ENCODE data around the gene GFOD1. TPM values are rescaled to one million over a fixed set of nuclear protein-coding genes. Genes with fewer than 3 reads are reported as not detected.

GFOD1 gene
- total and polyA plus RNA-seq, 2 of the 4 experiments (the other 2 are of a cell fraction), result 1.8 to 3.4 TPM

DNA sequence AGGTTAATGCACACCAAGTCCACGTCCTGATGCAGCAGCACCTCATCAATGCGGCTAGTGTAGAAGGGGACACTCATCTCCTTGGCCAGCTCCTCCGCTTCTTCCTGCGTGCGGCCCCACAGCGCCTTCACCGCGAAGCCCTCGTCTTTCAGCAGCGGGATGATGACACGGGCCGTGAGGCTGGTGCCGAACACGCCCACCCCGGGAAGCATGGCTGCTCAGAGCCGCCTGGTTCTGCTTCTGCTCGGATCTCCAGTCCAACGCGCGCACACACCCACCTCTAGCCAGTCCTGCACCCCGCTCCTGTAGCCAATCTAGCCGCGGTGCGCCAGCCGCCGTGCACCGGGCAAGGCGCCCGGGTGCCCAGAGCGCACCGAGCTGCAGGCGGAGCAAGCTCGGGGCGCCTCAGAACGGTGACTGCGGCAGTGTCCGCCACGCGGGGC, 700 bp downstream of the GFOD1 start:
- Histone ChIP-seq H2BK5ac (ENCODE audit: low read depth, low read length, poor library complexity, severe bottlenecking) (no peak overlapping the region), H2BK120ac (ENCODE audit: low read depth, low read length) (no peak overlapping the region), H2BK20ac (ENCODE audit: low read depth, low read length) (no peak overlapping the region), H2AK5ac (ENCODE audit: low read depth, low read length) (no peak overlapping the region), H3K4me1 (ENCODE audit: control insufficient read depth, insufficient read depth, low read length) (peaks cover 5% of the 10 kb centered on the region; the same call in 1 of the 2 replicates), H3K14ac (replicated peaks; ENCODE audit: low read depth, low read length) (no peak overlapping the region), H2AFZ (replicated peaks; ENCODE audit: low read length, poor library complexity) (peak overlapping the region; percentile 94), H3K79me1 (ENCODE audit: low read depth in 1 of 2, low read length in 2 of 2) (peaks cover 3 to 38% of the 10 kb centered on the region in 2 experiments), H3K9ac (ENCODE audit: low read depth, low read length) (peak overlapping the region; percentile 62; the same call in 1 of the 2 replicates), H3K4me3 (ENCODE audit: insufficient read depth, low read depth, low read length) (peak overlapping the region; percentile 70), H4K91ac (ENCODE audit: insufficient read depth, low read depth, low read length) (no peak overlapping the region), H2AK9ac (replicated peaks; ENCODE audit: low read depth, low read length, poor library complexity) (peak overlapping the region; percentile 61), H4K5ac (ENCODE audit: low read depth, low read length) (no peak overlapping the region), H3K56ac (ENCODE audit: extremely low read depth, insufficient read depth, low read length) (no peak overlapping the region), H3K36me3 (ENCODE audit: control insufficient read depth, insufficient read depth, low read length) (no peaks in the 10 kb centered on the region), H3K27ac (ENCODE audit: insufficient read depth, low read length) (no peak overlapping the region), H3K4me2 (ENCODE audit: low read depth, low read length) (peak overlapping the region; percentile 93), H4K20me1 (ENCODE audit: insufficient read depth, low read length) (no peaks in the 10 kb centered on the region; the same call in 1 of the 2 replicates), H4K8ac (ENCODE audit: low read depth in 2 of 2, low read length in 2 of 2) (no peak overlapping the region), H3K4ac (ENCODE audit: low read depth, low read length) (no peak overlapping the region), H3K9me3 (ENCODE audit: control insufficient read depth, insufficient read depth, low read length) (no peaks in the 10 kb centered on the region), H2BK15ac (ENCODE audit: low read depth, low read length) (no peak overlapping the region), H3K18ac (ENCODE audit: low read depth, low read length) (no peak overlapping the region), H3K27me3 (ENCODE audit: control insufficient read depth, insufficient read depth, low read length) (no peaks in the 10 kb centered on the region), H3K9me1 (ENCODE audit: insufficient read depth, low read length) (peaks cover 6% of the 10 kb centered on the region), H3K23ac (ENCODE audit: low read depth, low read length) (no peak overlapping the region; the same call in 1 of the 2 replicates)
- DNase-seq (peak; percentile 61), ATAC-seq (ENCODE audit: low read depth) (peak; percentile 40)
- intact Hi-C loops (cut with micrococcal nuclease), result loop anchor here (1.0 to 2.0 kb wide), 5 partner anchors 52 to 150 kb away; partner anchors contain the start of genes NOL7 and SIRT5
- ChIA-PET CTCF (interaction anchor here (1.1 to 1.3 kb wide), 2 partner anchors 53 to 89 kb away, joined by 3 read pairs; no protein-coding TSS in a partner anchor), POLR2A (ENCODE audit: unreplicated experiment) (no interaction called here)
- TF ChIP-seq CEBPB (IDR thresholded peaks at IDR 0.05; ENCODE audit: low read depth, low read length), result peak; percentile 18; the same call in 1 of the 2 replicates
- no peak for TF ChIP-seq CHD1 (IDR thresholded peaks at IDR 0.05; ENCODE audit: low read depth, low read length)
- peak; percentile 96 for TF ChIP-seq MXI1 (IDR thresholded peaks at IDR 0.05; ENCODE audit: borderline replicate concordance, low read depth, low read length)
- 1% methylated on average over 17 of the region's 39 CpGs; no CpG with 5 or more reads in 1 of the 2 experiments for whole genome bisulfite sequencing, 2 experiments (ENCODE audit: extremely low coverage in 2 of 2, insufficient read length in 1 of 2)
- no TSS peak for BruUV-seq (replicated peaks)
- in situ Hi-C loops (cut with MboI; ENCODE audit: low sequenced_read_pairs), result no loop called here
- dilution Hi-C loops (cut with HindIII; ENCODE audit: low sequenced_read_pairs, unreplicated experiment), result no loop called here
